Activated CD4-positive, alpha-beta T cell treated with anti-CD3 and anti-CD28 coated beads, Interleukin-2, amount 50 U/mL, for 1 hour (primary cell): ENCODE results near the gene CYP19A1.
"Not testable (repeated sequence)": the region's sequence is repeated elsewhere in the genome, so short reads cannot be mapped to it uniquely, and the experiment has no call there.

Experiments used
- DNase-seq: peaks from one replicate; pipeline ENCODE4 v3.0.0-alpha.2; 2020

CYP19A1 gene

DNA sequence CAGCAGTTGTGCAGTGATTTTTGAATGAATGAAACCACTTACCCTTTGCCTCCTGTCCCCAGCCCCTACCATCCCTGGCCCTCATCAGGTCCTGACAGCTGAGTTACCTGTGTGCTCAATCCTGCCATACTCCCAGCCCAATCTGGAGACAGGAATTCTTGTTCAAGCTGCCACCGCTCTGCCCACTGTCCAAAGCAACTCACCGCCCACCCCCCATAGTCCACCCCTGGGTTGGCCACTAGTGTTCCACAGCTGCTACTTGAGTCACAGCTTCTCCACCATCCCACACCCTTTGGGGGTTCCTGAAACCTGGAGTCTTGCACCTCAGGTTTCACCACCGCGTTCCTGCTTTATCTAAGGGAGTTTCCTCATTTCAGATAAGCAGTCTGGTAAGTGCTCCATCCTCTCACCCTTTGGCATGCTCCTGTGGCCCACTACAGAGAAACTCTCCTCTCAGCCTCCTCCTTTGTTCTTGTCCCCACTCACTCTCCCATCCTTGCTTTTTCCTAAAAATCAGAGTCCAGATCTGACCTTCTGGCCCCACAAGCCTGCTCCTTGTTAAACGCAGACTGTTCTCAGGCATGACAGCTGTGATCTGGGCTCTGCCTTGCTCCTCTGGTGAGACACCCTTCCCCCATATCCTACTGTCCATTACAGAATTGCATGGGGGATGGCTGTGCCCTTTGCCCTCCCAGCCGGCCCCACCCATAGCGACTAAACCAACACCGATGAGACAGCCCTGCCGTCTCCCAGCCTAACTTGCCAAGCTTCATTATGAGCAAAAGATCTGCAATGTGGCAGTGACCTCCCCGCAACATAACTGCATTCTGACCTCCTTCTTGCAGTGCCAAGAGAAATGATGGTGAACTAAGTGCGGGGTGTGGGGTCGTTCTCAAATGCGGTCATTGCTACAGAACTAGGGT is 50.0 kb downstream of the CYP19A1 start:
- no peak for DNase-seq

DNA sequence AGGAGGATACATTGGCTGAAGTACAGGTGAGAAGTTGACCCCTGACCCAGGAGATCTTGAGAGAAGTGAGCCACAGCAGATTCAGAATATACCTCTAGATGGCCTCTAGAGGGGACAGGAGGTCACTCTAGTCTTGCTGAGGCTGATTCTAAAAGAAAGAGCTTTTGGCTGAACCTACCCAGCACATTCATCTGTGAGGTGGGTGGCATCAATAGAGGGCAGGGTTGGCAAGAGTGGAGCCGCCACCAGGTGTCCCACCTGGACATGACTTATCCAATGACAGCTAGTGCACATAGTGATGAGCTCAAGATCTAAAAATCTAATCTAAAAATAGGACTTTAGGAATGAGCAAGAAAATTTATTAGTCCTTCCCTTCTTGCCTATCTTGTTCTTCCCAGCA is 51.6 kb downstream of the CYP19A1 start:
- no peak for DNase-seq

DNA sequence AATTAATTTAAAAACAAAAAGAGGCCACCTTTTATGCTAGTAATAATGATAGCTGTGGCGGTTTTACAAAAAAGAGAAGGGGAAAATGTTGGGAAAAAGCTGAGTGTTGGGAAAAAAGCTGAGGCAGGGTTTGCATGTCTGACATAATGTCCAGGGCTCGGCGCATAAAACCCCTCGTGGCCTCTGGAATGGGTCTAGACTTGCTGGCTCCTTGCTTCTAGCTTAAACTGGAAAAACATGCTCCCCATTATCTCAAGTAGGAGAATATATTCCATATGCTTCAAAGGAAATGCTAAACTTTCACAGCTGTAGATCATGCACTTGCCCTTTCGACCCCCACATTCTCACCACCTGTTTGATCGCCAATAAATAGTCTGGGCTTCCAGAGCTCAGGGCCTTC is 53.0 kb downstream of the CYP19A1 start:
- no peak for DNase-seq

DNA sequence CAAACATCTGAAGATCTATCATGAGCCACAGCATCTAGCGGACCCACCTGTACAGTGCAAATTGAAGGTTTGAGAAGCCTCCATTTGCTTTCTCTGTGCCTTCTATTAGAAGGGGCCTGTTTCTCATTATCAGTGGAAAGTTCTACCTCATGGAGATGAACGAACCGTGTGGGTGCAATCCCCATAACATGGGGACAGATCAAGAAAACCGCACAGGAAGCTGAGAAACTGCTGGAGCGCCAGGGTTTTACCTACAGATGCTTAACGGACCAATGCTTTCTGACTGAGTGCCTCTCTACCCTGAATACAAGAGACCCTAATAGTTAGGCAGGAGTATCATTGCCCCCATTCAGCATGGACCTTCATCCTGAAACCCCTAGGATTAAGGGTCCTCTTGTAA is 53.5 kb downstream of the CYP19A1 start:
- DNase-seq, result no peak

DNA sequence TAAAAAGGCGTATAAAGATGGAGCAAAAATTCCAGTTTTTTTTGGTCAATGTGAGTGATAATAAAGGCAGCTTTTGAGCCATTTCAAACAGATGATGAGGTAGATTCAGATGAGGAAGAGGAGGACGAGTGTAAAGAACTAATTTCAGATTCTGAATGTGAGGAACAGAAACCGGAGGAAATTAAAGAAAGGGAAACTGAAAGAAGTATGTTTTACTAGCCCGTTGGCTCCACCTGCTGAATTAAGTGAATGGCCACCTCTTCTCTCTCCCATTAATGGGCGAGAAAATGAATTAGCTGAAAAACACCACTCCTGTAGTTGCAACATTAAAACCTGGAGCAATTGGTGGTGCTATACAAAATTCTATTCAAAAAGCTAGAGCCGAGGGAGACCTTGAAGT is 55.4 kb downstream of the CYP19A1 start:
- no peak for DNase-seq

DNA sequence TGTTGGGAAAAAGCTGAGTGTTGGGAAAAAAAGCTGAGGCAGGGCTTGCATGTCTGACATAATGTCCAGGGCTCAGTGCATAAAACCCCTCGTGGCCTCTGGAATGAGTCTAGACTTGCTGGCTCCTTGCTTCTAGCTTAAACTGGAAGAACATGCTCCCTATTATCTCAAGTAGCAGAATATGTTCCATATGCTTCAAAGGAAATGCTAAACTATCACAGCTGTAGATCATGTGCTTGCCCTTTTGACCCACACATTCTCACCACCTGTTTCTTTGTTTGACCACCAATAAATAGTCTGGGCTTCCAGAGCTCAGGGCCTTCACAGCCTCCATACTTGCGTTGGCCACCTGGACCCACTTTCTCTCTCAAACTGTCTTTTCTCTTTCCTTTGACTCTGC is 56.2 kb downstream of the CYP19A1 start:
- DNase-seq, result not testable (repeated sequence)

DNA sequence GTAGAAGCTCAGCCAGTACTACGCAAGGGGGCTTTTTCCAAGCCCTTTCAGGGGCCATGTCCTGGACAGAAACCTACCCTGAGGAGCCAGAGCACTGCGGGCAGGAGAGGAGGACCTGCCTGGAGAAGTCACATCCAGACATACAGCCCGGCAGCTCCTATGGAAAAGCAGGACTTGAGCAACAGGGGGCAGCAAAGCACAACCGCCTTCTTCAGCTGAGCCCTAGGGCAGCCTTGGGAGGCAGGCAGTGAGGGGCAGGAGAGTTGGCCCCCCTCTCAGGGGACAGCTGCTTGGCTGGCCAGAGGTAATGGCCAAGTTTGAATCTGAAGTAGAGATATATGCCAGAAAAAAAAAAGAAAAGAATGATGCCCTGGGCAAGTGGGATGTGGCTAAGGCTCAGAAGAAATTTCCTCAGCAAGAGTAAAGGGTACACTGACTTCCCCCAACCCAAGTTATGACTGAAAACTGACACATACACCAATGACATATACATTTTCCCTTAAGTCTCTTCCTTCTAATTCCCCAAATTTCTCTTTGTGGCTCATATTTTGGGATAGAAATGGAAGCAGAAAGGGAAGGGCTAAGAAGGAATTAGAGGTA is 56.9 kb downstream of the CYP19A1 start:
- DNase-seq, result no peak

DNA sequence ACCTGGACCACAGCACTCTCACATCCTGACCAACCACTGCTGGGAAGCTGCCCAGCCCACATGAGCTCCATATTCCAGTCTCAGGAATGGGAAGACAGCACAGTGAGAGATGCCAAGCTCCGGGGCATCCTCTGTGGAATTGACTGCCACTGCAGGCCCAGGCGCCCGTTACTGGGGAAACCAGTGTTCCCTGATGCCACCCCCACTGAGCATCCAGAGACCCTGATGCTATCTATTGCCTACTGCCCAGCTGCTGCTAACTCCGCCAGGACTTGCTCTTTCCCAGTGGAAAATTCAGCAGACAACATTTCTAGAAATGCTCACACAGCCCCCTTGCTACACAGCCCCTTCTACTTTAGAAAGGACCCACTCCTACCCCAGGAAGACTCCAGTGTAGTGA is 57.6 kb downstream of the CYP19A1 start:
- no peak for DNase-seq

DNA sequence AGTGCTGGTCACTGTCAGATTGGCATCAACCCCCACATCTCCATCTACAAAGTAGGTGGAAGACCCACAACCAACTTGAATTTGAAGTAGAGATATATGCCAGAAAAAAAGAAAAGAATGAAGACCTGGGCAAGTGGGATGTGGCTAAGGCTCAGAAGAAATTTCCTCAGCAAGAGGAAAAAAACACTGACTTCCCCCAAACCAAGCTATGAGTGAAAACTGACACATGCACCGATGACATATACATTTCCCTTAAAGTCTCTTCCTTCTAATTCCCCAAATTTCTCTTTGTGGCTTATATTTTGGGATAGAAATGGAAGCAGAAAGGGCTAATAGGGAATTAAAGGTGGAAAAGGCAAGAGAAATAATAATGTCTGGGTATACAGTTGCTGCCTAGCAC is 59.0 kb downstream of the CYP19A1 start:
- DNase-seq, result no peak

DNA sequence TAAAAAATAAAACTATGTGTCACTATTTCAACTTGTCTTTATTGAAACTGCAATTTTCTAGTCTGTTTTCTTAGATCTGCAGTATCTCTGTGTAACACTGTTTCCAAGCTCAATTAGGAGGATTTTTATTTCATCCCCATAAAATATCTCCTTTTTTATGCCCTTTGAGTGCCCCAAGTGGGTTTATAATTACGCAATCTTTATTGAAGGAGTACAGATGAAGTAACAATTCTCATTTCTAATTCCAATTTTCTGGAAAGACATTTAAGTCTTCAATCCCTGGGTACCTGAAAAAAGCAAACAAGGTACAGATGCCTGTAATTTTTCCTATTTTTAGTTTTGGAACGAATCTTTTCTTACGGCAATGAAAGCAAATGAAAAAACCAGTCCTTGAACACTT is 61.3 kb downstream of the CYP19A1 start:
- no peak for DNase-seq

DNA sequence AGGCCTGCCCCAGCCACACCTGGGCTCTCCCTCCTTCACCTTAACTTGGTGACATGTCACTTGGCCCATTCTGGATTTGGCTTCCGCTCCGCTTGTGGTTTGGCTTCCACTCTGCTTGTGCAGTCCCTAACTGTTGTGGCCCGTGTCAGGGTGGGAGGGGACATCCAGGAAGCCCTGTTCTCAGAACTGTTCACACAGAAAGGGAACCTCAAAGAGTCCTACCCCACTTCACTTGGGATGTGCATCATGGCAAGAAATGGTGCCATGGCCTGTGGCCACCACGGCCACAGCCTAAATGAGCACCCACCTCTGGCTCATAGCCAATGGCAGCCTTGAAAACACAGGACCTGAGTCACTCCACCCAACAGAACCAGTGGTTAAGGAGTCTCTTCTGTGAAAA is 63.4 kb downstream of the CYP19A1 start:
- DNase-seq, result no peak

DNA sequence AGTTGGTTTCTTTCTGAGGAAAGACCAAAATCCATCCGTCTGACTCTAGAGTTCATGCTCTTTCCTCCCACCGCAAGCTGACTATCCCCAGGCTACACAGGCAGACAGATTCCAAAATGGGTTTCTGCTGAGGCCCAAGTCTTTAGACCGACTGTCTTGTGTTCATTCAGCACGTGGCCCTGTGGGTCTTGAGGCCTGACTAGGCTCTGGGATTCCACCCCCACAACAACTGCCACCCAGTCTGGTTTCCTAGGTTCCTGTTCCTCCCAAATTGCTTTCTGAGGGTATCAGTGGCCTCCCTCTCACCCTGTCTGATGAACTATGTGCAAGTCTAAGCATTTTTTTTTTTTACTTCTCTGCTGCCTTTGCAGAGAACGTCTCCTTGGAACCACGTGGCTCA is 67.7 kb downstream of the CYP19A1 start:
- DNase-seq, result no peak

DNA sequence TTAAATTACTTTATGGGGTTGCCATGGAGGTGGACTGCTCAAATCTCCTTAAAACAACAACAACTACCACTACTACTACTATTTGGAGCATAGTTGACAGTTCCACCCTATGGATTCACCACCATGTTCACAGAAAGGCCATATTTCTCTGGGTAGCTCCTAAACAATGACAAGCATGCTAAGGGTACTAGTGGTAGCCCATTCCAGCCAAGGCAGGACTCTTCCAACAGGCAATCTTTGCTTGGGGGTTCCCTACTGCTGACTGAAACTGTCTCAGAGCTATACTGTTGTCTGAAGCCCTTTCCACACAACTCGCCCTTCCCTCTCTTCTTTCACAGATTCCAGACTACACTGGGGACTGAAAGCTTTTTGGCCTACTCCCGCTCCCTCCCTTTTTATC is 68.9 kb downstream of the CYP19A1 start:
- DNase-seq, result no peak

DNA sequence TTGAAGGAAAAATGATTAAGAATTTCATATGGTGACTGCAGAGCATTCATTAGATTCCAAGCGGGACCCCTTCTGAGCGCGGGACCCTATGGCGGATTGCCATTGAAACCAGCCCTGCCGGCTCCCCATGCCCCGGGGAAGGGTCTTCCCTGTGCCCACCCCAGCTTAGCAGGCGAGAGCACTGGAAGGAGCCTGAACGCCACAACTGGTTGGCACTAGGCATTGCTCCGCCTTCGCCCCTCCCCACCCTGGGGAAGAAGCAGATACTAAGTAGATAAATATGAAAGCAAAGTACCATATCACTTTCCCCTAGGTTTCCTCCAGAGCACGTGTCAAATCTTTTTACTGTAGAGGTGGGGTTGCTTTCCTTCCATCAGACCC is 70.7 kb downstream of the CYP19A1 start:
- DNase-seq, result no peak

DNA sequence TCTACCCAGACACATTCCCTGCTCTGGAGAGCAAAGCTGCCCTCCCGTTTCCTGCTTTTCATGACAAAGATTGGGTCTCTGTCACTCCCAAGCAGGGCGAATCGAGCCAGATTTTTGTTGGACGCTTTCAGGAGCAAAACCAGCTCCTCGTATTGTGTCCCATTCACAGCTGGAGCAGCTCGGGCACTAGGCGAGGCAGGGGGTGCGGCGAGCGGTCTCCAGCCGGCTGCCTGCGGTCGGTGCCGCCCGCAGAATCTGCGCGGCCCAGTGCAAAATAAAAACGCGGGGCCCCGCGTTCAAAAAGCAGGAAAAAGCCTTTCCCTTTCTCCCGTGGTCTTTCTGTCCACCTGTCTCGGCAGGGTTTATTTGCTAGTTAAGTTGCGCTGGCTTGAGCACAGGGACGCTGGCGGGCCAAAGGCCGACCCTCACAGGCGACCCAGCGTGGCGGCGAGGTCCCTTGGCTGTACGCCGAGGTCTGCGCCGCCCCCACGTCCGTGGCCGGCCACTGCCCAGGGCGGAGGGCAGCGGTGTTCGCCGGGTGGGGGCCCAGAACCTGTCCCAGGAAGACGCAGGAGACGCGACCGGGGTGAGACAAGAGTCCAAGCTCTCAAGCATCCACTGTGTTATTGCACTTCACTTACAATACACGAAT is 71.2 kb downstream of the CYP19A1 start:
- no peak for DNase-seq

DNA sequence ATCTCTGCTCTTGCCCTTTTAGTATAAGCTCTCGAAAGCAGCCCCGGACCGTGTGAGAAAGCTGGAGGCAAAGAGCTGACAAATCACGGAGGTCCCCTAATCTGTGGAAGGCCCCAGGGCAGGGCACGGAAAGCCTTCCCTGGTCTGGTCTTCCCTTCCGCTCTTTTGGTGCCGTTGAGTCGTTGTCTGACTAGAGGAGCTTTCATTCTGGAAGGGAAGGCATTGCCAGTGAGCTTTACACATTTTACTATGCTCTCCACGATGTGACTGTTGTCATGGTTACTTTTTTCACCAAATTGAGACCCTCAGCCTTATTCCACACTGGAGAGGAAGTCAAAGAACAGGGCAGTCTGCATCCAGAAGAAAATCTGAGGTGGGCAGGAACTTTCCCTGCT is 71.7 kb downstream of the CYP19A1 start:
- no peak for DNase-seq

DNA sequence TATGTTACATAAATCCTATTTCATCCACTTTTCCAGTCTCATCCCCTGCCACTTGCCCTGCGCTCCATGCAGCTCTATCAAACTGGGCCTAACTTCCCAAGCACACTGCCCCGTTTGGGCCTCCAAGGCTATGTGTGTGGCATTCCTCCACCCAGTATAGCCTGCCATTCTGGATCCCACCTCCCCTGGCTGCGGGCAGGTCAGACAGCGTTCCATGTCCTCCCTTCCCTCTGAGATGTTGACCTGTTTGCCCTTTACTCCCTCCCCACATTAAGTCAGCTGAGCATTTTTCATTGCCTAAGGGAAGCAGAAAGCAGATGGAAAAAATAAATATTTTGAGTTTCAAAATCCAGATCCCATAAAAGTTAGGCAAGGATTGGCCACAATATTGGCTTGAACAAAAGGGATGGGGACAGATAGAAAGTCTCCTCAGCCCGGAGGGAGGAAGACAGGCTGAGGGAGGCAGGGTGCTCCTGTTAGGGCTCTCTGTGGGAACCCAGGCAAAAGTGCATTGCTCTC is 73.3 kb downstream of the CYP19A1 start:
- no peak for DNase-seq

DNA sequence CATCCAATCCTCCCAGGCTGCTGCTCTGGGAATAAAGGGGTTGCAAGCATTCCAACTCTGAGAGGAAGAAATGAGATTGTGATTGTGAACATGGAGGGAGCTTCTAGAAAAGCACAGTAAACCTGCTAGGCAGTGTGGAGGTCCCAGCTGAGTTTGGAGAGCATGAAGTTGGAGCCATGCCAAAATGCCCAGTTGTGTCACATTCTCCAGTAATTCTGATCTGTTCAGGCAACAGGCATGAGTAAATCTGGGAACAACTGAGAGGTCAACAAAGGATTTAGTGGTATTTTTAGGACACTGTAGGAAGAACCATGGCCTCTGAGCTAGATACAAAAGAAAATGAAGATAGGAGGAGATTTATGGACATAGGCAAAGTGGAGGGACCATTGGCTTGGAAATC is 74.7 kb downstream of the CYP19A1 start:
- DNase-seq, result no peak

DNA sequence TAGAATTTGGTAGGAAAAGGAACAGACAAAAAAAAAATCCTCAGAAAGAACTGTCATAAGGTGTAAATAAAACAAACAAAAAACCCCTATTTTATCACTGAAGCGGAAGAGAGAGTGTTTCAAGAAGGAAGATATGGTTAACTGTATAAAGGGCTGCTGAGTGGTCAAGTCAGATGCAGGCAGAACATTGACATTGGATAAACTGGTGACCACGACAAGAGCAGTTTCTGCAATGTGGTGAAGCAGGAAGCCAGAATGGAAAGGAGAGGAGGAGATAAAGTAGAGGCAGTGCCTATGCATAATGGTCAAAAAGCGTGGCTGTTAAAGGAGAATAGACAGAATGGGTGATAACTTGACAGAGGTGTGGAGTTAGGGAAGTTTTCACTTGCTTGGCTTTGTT is 75.3 kb downstream of the CYP19A1 start:
- no peak for DNase-seq

DNA sequence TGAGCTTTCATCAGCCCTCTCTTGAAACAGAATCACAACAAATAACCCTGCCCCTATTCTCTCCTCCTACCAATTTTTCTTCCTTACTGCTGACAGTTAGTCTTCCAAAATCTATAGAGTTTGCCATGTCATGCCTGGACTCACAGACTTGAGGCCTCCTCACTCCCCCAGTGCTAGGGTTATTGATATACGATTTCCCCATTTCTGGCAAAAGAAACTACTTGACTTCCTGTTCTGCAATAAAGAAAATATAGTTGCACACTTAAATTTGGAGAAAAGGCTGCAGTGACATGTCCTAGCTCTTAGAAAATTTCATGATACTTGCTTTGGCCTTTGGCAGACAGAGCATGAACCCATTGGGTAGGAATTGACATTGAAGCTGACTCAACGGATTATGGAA is 75.9 kb downstream of the CYP19A1 start:
- no peak for DNase-seq

DNA sequence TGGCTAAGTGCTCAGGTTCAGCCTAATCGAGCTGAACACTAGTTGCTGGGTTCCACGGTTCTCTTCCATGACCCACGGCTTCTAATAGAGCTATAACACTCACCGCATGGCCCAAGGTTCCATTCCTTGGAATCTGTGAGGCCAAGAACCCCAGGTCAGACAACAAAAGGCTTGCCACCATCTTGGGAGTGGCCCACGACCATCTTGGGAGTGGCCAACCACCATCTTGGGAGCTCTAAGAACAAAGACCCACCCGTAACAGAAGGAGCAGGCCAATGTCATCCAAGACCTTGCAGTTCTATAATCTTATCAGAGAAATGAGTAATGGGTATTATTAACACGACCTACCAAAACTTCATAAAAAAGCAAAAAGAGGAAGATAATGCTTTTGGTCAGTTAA is 77.3 kb downstream of the CYP19A1 start:
- not testable (repeated sequence) for DNase-seq

DNA sequence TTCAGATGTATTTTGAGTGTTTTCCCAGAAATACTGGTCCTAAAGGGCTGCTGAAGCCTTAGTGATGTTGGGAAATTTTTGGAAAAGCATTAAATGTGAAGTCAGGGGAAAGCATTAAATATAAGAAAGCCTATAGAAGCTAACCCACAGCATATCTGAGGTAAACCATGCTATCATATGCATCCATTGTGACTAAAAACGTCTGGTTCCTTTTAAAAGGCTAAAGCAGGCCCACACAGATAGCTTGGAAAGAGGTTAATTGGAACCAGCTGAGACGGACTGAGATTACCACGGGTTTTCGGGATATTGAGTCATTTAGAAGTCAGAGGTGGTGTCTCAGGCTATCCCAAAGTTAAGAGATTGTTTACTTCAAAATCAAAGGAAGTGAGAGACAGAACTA is 78.2 kb downstream of the CYP19A1 start:
- DNase-seq, result no peak

DNA sequence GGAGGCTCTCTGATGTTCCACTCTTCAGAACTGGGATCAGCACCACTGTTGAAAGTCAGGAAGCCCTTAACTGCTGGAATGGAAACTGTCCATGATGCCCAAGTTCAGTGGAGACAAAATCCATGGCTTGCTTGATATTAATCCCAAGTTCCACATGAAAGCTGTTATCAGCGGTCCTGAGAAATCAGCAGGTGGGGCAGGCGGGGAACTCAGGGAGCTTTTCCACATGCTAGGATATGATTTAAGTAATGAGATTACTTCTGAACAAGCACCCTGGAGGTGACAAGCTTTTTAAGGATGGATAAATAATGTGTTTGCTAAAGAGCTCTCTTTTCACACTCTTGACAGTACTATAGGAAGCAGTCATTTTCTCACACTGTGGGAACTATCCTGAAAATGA is 82.9 kb downstream of the CYP19A1 start:
- DNase-seq, result no peak

DNA sequence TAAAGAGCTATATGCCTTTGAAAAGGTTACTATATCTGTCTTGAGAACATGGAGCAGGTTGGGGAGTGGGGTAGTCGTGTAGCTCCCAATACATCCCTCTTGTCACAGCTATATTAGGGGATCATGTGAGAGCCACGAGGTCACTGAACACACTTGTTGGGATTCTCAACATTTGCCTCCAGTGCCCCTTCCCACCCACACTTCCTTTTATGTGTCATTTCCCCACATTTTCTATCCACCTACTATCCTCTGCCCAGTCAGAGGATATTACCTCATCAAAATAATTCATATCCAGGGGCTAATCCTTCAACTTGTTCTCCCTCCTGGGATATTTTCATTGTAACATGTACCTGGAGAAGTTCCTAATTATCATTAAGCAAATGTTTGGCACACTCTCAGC is 85.0 kb downstream of the CYP19A1 start:
- DNase-seq, result no peak
